ENCODE measurements around the gene VPS13C.

The VPS13C gene

GRCh38 chr15:61879219-61879618 lies 181.0 kb downstream of the VPS13C start:
- Histone ChIP-seq H3K9me2 (replicated peaks; ENCODE audit: insufficient read depth, low read length) (no peaks in the 10 kb centered on the region), H4K20me1 (ENCODE audit: low read depth, low read length) (no peaks in the 10 kb centered on the region), H3K27me3 (ENCODE audit: low read length) (no peaks in the 10 kb centered on the region), H3K4me2 (ENCODE audit: low read depth, low read length, poor library complexity, severe bottlenecking) (no peak overlapping the region), H3K79me2 (ENCODE audit: insufficient read depth, low read length) (no peaks in the 10 kb centered on the region), H3K4me3 (ENCODE audit: insufficient read depth, low read length, poor library complexity, severe bottlenecking) (no peak overlapping the region), H3K36me3 (ENCODE audit: low read length) (peaks cover 10% of the 10 kb centered on the region; the same call in 1 of the 2 replicates), H3K9ac (ENCODE audit: low read length) (no peak overlapping the region), H3K27ac (ENCODE audit: low read depth, low read length) (no peak overlapping the region), H3K9me3 (ENCODE audit: insufficient read depth, low read length) (no peaks in the 10 kb centered on the region), H2AFZ (ENCODE audit: low read depth, low read length, severe bottlenecking) (no peak overlapping the region), H3F3A (ENCODE audit: insufficient read depth) (peaks cover 7% of the 10 kb centered on the region; the same call in 1 of the 2 replicates)
- TF ChIP-seq EZH2phosphoT487 (conservative IDR thresholded peaks at IDR 0.05; ENCODE audit: low read length) (no peak), CTCF (IDR thresholded peaks at IDR 0.05; ENCODE audit: insufficient read depth, low read length, poor library complexity, severe bottlenecking) (no peak)

GRCh38 chr15:61871926-61872522 lies 188.2 kb downstream of the VPS13C start:
- peaks cover 18% of the 10 kb centered on the region for H3K36me3 ChIP-seq (ENCODE audit: low read length)
- H3K4me2 ChIP-seq (ENCODE audit: low read depth, low read length, poor library complexity, severe bottlenecking), result no peak overlapping the region
- H3K4me3 ChIP-seq (ENCODE audit: insufficient read depth, low read length, poor library complexity, severe bottlenecking), result no peak overlapping the region
- 0 out of 2 replicates have a peak, but pooled peaks cover 4% of the 10 kb centered on the region for H3F3A ChIP-seq (ENCODE audit: insufficient read depth)
- H3K9ac ChIP-seq (ENCODE audit: low read length), result no peak overlapping the region
- H3K79me2 ChIP-seq (ENCODE audit: insufficient read depth, low read length), result no peaks in the 10 kb centered on the region
- 0 out of 2 replicates have a peak, but pooled peaks cover 3% of the 10 kb centered on the region for H4K20me1 ChIP-seq (ENCODE audit: low read depth, low read length)
- no peak for TF ChIP-seq EZH2phosphoT487 (conservative IDR thresholded peaks at IDR 0.05; ENCODE audit: low read length)
- peak; percentile 32 for TF ChIP-seq CTCF (IDR thresholded peaks at IDR 0.05; ENCODE audit: insufficient read depth, low read length, poor library complexity, severe bottlenecking)
- no peaks in the 10 kb centered on the region for H3K9me3 ChIP-seq (ENCODE audit: insufficient read depth, low read length)
- H3K9me2 ChIP-seq (replicated peaks; ENCODE audit: insufficient read depth, low read length), result no peaks in the 10 kb centered on the region
- H3K27me3 ChIP-seq (ENCODE audit: low read length), result no peaks in the 10 kb centered on the region
- no peak overlapping the region for H3K27ac ChIP-seq (ENCODE audit: low read depth, low read length)
- no peak overlapping the region for H2AFZ ChIP-seq (ENCODE audit: low read depth, low read length, severe bottlenecking)

GRCh38 chr15:61869656-61870055 lies 190.6 kb downstream of the VPS13C start:
- H3K27ac ChIP-seq (ENCODE audit: low read depth, low read length), result no peak overlapping the region
- H3K9ac ChIP-seq (ENCODE audit: low read length), result no peak overlapping the region
- no peaks in the 10 kb centered on the region for H3K9me2 ChIP-seq (replicated peaks; ENCODE audit: insufficient read depth, low read length)
- H4K20me1 ChIP-seq (ENCODE audit: low read depth, low read length), result 0 out of 2 replicates have a peak, but pooled peaks cover 3% of the 10 kb centered on the region
- no peaks in the 10 kb centered on the region for H3K27me3 ChIP-seq (ENCODE audit: low read length)
- 0 out of 2 replicates have a peak, but pooled peaks cover 4% of the 10 kb centered on the region for H3F3A ChIP-seq (ENCODE audit: insufficient read depth)
- H3K4me2 ChIP-seq (ENCODE audit: low read depth, low read length, poor library complexity, severe bottlenecking), result no peak overlapping the region
- H2AFZ ChIP-seq (ENCODE audit: low read depth, low read length, severe bottlenecking), result no peak overlapping the region
- TF ChIP-seq EZH2phosphoT487 (conservative IDR thresholded peaks at IDR 0.05; ENCODE audit: low read length) (no peak), CTCF (IDR thresholded peaks at IDR 0.05; ENCODE audit: insufficient read depth, low read length, poor library complexity, severe bottlenecking) (no peak)
- no peak overlapping the region for H3K4me3 ChIP-seq (ENCODE audit: insufficient read depth, low read length, poor library complexity, severe bottlenecking)
- H3K36me3 ChIP-seq (ENCODE audit: low read length), result peaks cover 22% of the 10 kb centered on the region
- no peaks in the 10 kb centered on the region for H3K9me3 ChIP-seq (ENCODE audit: insufficient read depth, low read length)
- H3K79me2 ChIP-seq (ENCODE audit: insufficient read depth, low read length), result no peaks in the 10 kb centered on the region

Measured in SU-DHL-6 (cell line).